ENCODE data around the gene RAI1.

RAI1 gene

GRCh38 chr17:17810084-17810894, 129.0 kb downstream of the RAI1 start (continued):
- TF ChIP-seq ZNF416 (tag by site-specific recombination; IDR thresholded peaks at IDR 0.05) (no peak), ZNF624 (tag by site-specific recombination; IDR thresholded peaks at IDR 0.05) (no peak), ZNF19 (tag by site-specific recombination; IDR thresholded peaks at IDR 0.05; ENCODE audit: low read depth) (no peak), ZNF677 (tag by site-specific recombination; IDR thresholded peaks at IDR 0.05) (no peak), ZNF404 (tag by site-specific recombination; IDR thresholded peaks at IDR 0.05) (no peak), ZNF626 (tag by site-specific recombination; IDR thresholded peaks at IDR 0.05) (no peak), ZNF639 (tag by site-specific recombination; IDR thresholded peaks at IDR 0.05) (0 out of 2 replicates have a peak, but pooled peaks have one; percentile 31), ZBTB8A (tag by site-specific recombination; IDR thresholded peaks at IDR 0.05) (0 out of 2 replicates have a peak, but pooled peaks have one; percentile 27), ZBTB6 (tag by site-specific recombination; IDR thresholded peaks at IDR 0.05) (peak; percentile 73), ZNF394 (tag by site-specific recombination; IDR thresholded peaks at IDR 0.05; ENCODE audit: borderline replicate concordance) (0 out of 2 replicates have a peak, but pooled peaks have one; percentile 17), ZNF248 (tag by site-specific recombination; IDR thresholded peaks at IDR 0.05) (no peak), KLF9 (tag by site-specific recombination; IDR thresholded peaks at IDR 0.05; ENCODE audit: low read depth) (0 out of 2 replicates have a peak, but pooled peaks have one; percentile 9), INSM2 (tag by site-specific recombination; IDR thresholded peaks at IDR 0.05) (0 out of 2 replicates have a peak, but pooled peaks have one; percentile 13), ZNF2 (tag by site-specific recombination; IDR thresholded peaks at IDR 0.05) (no peak), ZBTB17 (tag by site-specific recombination; IDR thresholded peaks at IDR 0.05) (peak; percentile 66), PRDM1 (tag by site-specific recombination; IDR thresholded peaks at IDR 0.05) (no peak), ZBTB7A (tag by site-specific recombination; IDR thresholded peaks at IDR 0.05; ENCODE audit: low read depth) (no peak), ZNF529 (tag by site-specific recombination; IDR thresholded peaks at IDR 0.05; ENCODE audit: insufficient replicate concordance) (no peak), ZNF169 (tag by site-specific recombination; IDR thresholded peaks at IDR 0.05) (no peak), ZNF157 (tag by site-specific recombination; IDR thresholded peaks at IDR 0.05) (no peak), ZNF629 (tag by site-specific recombination; IDR thresholded peaks at IDR 0.05) (0 out of 2 replicates have a peak, but pooled peaks have one; percentile 28), KLF17 (tag by site-specific recombination; IDR thresholded peaks at IDR 0.05) (peak; percentile 55; the same call in 1 of the 2 replicates), ZBTB48 (tag by site-specific recombination; IDR thresholded peaks at IDR 0.05) (no peak), ZFP3 (tag by site-specific recombination; IDR thresholded peaks at IDR 0.05; ENCODE audit: low read depth) (no peak)
- TF ChIP-seq, protein P1, sequence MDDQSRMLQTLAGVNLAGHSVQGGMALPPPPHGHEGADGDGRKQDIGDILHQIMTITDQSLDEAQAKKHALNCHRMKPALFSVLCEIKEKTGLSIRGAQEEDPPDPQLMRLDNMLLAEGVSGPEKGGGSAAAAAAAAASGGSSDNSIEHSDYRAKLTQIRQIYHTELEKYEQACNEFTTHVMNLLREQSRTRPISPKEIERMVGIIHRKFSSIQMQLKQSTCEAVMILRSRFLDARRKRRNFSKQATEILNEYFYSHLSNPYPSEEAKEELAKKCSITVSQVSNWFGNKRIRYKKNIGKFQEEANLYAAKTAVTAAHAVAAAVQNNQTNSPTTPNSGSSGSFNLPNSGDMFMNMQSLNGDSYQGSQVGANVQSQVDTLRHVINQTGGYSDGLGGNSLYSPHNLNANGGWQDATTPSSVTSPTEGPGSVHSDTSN (CRISPR knock-in tag; IDR thresholded peaks at IDR 0.05): no peak
- TF ChIP-seq, protein P2, sequence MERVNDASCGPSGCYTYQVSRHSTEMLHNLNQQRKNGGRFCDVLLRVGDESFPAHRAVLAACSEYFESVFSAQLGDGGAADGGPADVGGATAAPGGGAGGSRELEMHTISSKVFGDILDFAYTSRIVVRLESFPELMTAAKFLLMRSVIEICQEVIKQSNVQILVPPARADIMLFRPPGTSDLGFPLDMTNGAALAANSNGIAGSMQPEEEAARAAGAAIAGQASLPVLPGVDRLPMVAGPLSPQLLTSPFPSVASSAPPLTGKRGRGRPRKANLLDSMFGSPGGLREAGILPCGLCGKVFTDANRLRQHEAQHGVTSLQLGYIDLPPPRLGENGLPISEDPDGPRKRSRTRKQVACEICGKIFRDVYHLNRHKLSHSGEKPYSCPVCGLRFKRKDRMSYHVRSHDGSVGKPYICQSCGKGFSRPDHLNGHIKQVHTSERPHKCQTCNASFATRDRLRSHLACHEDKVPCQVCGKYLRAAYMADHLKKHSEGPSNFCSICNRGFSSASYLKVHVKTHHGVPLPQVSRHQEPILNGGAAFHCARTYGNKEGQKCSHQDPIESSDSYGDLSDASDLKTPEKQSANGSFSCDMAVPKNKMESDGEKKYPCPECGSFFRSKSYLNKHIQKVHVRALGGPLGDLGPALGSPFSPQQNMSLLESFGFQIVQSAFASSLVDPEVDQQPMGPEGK (tag by site-specific recombination; IDR thresholded peaks at IDR 0.05): peak; percentile 60
- TF ChIP-seq, protein P3, sequence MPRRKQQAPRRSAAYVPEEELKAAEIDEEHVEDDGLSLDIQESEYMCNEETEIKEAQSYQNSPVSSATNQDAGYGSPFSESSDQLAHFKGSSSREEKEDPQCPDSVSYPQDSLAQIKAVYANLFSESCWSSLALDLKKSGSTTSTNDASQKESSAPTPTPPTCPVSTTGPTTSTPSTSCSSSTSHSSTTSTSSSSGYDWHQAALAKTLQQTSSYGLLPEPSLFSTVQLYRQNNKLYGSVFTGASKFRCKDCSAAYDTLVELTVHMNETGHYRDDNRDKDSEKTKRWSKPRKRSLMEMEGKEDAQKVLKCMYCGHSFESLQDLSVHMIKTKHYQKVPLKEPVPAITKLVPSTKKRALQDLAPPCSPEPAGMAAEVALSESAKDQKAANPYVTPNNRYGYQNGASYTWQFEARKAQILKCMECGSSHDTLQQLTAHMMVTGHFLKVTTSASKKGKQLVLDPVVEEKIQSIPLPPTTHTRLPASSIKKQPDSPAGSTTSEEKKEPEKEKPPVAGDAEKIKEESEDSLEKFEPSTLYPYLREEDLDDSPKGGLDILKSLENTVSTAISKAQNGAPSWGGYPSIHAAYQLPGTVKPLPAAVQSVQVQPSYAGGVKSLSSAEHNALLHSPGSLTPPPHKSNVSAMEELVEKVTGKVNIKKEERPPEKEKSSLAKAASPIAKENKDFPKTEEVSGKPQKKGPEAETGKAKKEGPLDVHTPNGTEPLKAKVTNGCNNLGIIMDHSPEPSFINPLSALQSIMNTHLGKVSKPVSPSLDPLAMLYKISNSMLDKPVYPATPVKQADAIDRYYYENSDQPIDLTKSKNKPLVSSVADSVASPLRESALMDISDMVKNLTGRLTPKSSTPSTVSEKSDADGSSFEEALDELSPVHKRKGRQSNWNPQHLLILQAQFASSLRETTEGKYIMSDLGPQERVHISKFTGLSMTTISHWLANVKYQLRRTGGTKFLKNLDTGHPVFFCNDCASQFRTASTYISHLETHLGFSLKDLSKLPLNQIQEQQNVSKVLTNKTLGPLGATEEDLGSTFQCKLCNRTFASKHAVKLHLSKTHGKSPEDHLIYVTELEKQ (tag by site-specific recombination; IDR thresholded peaks at IDR 0.05; ENCODE audit: borderline replicate concordance): no peak

Data from HEK293 (cell line).